Activated CD4-positive, CD25-positive, alpha-beta regulatory T cell treated with anti-CD3 and anti-CD28 coated beads, Interleukin-2, amount 50 U/mL, for 16 hours (primary cell): ENCODE results near the gene EVC2.
"Not testable (repeated sequence)": the region's sequence is repeated elsewhere in the genome, so short reads cannot be mapped to it uniquely, and the experiment has no call there.

ENCODE experiments used
- DNase-seq: peaks from one replicate; pipeline ENCODE4 v3.0.0-alpha.2; 2020; ENCODE audit warnings: low read depth, low spot score

The EVC2 gene

DNA sequence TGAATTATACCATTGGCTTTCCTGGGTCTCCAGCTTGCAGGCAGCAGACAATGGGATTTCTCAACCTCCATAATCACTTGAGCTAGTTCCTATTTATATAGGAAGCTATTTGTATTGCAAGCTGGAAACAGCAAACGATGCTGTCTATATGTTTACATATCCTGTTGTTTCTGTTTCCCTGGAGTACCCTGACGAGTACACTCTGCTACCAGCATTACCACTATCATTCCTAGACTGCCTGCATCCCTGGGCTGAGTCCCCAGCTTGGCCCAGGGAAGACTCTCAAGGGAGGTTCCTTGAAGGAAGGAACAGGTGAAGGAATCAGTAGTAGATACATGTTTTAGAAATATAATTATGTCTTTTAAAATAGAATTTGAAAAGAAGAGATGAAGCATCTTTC, 81.4 kb downstream of the EVC2 start:
- DNase-seq: no peak

DNA sequence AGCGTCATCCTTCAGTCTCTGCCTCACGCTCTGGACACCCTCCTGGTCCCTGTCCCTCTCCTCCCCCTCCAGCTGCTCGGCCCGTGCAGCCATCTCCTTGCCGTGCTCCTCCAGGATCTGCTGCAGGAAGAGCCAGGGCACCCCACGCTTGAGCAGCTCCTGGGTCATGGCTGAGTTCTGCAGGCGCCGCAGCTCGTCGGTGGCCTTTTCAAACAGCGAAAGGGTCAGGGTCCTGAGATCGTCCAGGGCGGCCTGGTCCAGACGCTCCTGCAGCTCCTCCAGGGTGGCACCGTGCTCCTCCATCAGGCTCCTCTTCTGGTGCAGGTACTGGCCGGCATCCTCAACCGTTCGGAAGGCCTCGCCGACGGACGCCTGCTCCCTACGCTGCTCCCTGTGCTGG, 85.8 kb downstream of the EVC2 start:
- DNase-seq: no peak

- DNase-seq: no peak
These were observed 88.3 kb downstream of the EVC2 start for GRCh38 chr4:5619913-5620625.

DNA sequence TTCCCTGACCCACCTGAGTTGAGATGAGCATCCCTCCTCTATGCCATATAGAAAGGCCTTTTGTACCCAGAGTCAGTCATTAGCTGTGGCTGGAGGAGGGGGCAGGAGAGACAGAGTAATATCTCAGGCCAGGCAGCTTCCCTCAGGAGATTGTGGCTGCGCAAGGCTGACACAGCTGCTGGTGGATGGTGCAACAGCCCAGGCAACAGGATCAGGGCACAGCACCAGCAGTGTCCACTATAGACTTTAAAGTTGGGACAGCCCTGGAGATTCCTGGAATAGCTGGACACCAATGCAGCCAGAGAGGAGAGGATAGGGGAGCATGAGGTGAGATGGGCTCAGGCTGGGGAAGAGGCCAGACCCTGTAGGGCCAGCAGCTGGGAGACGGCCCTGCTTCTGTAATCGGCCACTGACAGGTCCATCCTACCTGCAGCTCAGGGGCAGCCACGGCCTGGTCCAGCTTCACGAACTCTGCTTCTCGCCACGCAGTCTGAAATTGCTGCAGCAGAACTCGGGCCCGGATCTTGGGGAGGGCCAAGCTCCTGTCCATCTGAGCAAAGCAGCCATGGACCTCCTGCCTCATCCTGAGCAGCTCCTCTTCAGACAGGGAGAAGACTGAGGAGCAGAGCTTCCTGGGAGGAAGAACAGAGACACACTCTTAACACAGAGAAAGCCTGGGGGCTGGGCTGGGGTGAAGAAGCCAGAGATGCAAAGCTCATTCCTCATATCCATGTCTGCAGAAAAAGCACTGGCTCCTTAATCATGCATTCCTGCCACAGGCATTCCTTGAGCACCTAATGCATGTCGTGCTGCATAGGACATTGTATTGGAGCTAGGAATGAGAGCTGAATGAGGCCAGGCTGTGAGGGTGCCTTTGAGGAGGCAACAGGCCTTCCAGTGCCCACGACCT, 90.1 kb downstream of the EVC2 start:
- DNase-seq: no peak

GRCh38 chr4:5616331-5616950, 91.9 kb downstream of the EVC2 start:
- DNase-seq: no peak

DNA sequence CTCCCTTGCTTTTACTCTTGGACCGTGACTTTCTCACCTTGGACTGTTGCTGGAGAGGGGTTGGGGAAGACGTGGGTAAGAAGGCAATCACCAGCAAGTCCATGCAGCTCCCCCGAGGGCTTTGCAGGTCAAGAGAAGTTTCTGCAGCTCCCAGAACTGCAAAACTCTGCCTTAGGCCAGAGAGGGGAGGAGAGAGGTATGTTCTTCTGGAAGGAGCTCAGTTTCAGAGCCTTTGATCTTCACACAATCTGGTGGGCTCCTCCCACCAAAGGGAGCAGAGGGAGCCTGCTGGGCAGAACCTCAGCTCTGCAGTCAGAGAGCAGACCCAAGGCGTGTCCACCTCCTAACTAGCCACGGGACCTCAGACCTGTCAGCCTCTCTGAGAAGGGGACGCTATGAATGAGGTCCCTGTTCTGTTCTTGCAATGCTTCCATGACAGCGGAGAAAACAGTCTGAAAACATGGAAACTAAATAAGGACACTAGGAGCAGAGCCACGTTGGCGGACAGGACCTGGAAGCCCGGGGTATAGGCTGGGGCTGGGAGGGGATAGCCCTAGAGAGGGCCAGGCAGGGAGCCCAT, 92.8 kb downstream of the EVC2 start:
- no peak for DNase-seq

DNA sequence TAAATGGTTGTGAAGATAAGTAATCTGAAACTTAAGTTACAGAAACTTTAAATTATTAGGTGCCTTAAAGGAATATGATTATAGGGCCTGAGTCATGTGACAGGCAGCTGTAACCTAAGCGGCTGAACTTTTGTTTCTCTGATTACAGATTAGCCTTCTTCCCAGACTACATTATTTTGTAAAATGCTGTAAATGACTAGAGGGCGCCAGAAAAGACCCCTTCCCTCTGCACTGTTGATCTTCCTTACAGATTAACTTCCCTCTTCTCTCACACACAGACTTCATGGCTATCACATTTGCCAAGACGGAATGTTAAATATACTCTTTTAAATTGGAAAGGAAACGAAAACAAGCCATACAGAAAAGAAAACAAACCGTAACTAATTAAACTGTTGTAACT, 96.6 kb downstream of the EVC2 start:
- no peak for DNase-seq

- DNase-seq: no peak
These were observed 98.9 kb downstream of the EVC2 start for GRCh38 chr4:5609306-5610007.

- not testable (repeated sequence) for DNase-seq
These were observed 114.5 kb downstream of the EVC2 start for GRCh38 chr4:5593828-5594227.

GRCh38 chr4:5592272-5592671, 116.1 kb downstream of the EVC2 start:
- DNase-seq: no peak

DNA sequence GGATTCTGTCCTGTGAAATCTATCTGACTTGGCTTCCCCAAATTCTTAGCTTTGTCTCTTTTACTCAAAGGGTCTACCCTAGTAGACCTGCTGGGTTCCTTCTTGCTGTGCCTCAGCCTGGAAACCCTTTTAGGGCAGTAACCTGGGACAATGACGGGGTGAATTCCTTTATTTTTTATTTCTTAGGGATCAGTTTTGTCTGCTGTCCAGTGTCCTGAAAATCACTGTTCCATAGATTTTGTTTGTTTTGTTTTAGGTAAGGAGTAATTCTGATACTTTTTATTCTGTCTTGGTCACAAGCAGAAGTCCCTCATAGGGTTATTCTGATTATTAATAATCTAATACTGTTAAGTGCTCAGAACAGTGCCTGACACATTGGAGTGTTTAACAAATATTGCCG, 118.9 kb downstream of the EVC2 start:
- no peak for DNase-seq

DNA sequence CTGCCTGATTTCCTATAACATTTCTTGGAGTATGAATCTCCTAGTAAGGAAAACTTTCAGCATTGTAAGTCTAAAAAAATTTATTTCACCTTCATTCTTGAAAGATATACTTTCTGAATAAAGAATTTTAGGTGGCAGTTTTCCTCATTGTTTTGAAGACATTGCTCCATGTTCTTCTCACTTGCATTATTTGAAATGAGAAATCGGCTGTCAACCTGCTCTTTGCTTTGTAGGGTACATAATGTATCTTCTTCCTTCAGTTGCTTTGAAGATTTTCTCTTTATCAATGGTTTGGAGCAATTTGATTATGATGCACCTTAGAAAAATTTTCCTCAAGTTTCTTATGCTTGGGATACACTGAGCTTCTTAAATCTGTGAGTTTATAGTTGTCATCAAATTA, 120.3 kb downstream of the EVC2 start:
- no peak for DNase-seq

DNA sequence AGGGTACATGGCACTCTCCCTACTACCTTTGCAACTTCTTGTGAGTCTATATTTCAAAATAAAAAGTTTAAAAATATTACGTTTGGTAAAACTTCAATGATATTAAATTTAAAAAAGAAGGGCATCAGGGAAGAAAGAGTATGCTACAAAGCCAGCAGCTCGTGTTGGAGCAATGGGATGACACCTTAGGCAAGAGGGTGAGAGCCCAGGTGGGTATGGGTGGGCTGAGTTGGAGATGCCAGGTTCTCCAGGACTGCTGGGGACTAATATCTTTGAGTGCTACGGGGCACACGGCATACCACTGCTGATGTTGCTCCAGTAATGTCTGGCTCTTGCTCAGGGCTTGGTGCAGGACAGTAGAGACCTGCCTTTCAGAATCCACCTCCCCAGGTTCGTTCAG, 132.4 kb downstream of the EVC2 start:
- no peak for DNase-seq

DNA sequence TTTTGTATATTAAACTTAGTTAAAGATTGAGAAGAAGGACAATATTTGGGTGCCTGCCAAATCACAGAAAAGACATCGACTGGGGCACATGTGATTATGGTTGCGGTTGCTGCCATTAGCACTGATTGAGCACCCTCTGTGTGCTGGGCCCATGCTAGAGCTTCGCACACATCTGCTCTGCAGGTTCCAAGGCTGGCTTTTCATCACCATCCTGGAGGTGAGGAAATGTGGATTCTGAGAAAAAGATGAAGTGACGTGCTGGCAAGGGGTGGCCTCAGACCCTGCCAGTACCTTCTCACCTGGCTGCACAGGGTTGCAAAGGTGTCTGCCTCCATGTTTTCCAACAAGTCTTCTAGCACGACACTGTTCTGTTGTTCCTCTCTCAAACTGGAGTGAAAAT, 134.0 kb downstream of the EVC2 start:
- no peak for DNase-seq

GRCh38 chr4:5573965-5574364, 134.4 kb downstream of the EVC2 start:
- DNase-seq: no peak

- DNase-seq: no peak
These were observed 135.6 kb downstream of the EVC2 start for GRCh38 chr4:5572751-5573150.

- no peak for DNase-seq
These were observed 136.2 kb downstream of the EVC2 start for GRCh38 chr4:5572114-5572513.

GRCh38 chr4:5571646-5572045, 136.7 kb downstream of the EVC2 start:
- DNase-seq: no peak

DNA sequence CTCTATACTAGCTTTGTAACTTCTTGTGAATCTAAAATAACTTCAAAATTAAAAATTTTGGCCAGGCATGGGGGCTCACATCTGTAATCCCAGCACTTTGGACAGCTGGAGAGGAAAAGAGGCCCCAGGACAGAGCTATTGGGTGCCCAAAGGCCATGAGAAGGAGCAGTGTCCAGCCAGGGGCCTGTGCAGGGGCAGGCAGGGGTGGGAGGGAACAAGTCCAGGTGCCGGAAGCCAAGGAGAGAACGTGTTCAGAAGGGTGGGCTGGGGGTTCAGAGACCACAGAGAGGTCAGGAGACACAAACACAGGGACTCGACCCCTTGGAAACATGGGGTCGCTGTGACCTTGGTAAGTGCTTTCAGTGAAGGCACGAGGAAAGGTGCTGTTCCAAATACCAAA, 138.9 kb downstream of the EVC2 start:
- no peak for DNase-seq

DNA sequence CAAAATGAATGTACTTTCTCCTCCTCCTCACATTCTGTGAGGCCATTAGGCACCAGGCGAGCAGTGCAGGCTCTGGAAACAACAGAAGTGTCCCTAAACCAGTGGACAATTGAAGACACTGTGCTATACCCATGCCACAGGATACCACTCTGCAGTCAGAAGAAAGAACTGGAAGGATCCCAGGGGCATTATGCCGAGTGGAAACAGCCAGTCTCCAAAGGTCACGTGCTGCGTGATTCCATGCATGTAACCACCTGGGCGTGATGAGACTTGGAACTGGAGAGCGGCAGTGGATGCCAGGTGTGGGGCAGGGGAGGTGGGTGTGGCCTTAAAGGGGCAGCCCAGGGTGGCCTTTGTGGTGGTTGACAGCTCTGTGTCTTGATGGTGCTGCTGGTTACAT, 139.4 kb downstream of the EVC2 start:
- DNase-seq: no peak

DNA sequence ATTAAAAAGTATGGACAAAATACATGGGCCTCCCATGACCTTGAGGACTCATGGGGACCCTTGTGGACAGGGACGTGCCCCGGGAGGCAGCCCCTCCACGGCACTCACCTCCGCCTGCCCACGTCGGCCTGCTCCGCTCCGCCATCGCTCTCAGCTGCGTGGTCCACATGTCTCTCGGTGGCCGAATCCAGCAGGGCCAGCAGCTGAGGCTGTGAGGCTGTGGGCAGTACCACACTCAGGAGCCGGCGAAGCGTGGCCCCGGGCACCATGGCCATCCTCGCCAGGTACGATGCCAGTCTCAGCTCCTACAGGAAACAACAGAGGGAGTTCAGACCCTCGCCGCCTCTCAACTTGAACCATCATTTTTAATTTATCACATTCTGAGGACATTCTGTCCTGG, 140.0 kb downstream of the EVC2 start:
- DNase-seq: no peak

- no peak for DNase-seq
These were observed 141.4 kb downstream of the EVC2 start for GRCh38 chr4:5566991-5567390.
